HG02884 (cell line): Measurements from ENCODE around the gene VPS36.
"Not testable (repeated sequence)": the region's sequence is repeated elsewhere in the genome, so short reads cannot be mapped to it uniquely, and the experiment has no call there.

Experiments used
- ATAC-seq: cut with Tn5 transposase; IDR thresholded peaks from one replicate; pipeline ENCODE4 v1.9.1; 2021; ENCODE audit warnings: mild to moderate bottlenecking, moderate library complexity; ENCODE audit not compliant: unreplicated experiment

The VPS36 gene

DNA sequence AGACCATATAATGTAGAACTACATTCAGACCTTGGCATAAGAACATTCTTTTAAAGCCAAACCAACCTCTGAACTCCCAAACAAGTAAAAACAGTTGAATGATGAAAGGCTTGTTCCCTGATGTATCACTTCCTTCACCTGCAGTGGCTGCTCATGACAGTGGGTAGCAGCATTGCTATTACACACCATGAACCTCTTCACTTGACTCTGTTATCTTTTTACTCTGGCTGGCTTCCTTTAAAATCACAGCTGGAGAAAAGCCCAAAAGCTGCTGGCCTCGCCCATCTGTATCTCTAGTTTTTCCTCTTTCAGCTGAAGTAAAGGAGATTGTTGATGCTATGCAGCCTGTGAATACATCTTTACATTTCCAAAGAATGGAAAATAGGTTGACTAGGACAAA, 67.1 kb downstream of the VPS36 start:
- no peak for ATAC-seq

DNA sequence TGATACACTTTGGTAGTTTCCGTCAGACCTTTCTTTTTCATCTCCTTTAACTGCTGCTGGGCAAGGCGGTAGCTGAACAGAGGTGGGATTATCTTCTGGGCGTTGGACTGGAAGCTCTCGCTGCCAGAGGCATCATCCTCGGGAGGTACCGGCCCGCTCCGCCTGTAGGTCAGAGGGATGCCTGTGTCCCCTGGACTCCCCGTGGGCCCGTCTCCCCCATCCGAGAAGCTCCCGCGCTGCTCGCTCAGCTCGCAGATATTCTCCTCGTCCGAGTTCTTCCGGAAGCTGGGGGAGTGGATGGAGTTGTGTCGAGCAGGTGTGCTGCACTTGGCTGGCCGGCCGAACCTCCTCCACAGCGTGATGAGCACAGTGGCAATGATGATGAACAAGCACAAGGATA, 72.1 kb downstream of the VPS36 start:
- ATAC-seq, result no peak

DNA sequence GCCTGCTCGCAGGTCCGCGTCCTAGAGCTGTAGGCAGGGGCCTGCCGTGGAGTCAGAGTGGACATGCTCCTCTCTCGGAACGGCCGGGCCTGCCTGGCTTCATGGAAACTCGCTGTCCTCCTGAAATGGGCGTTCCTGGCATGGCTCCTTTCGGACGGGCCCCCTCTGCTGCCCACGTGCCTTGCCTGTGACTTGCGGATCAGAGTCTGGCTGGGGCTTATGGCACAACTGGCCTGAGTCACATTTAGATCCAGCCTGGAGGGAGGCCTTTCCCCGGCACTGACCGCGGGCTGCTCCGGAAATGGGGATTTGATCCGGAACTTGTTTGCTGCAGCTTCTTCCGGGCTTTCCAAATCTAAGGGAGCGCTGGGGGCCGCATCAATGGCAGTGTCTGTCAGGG, 72.5 kb downstream of the VPS36 start:
- no peak for ATAC-seq

DNA sequence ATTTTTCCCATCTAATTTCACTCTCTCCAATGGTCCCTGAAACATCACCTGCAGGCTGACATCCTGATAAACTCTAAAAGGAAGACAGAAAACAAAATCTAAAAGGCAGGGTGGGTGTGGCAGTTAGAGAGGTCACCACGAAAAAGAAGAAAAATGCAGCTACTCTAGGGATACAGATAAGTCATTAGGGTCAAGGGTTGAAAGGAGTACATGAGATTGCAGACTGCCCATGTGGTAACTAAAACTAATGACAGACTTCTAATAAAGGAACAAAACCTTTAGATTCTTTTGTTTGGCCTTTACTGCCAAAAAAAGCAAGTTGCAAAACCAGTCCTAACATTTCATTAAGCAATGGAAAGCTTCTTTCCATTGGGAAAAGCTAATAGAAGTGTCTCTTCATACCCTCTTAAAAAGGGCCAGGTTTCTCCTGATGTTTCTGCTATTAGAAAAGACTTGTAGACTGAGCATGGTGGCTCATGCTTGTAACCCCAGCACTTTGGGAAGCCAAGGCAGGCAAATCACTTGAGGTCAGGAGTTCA, 75.5 kb downstream of the VPS36 start:
- no peak for ATAC-seq

DNA sequence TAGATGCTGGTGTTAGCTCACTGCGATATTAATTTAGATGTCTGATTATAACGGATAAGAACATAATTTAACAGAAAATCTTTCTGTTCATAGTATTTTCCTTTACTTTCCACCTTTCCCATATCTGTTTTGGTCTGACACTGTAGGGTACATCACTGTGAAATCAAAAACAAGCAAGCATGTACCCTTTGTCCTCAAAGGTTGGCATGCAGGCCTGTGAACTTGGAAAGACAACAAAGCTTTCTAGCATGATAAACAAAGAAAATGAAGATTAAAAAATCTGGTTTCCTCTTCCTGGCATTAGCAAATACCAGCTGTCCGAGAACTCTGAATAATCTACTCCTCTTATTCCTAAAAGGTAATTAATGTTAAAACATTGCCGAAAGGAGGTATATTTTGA, 76.0 kb downstream of the VPS36 start:
- ATAC-seq, result no peak

DNA sequence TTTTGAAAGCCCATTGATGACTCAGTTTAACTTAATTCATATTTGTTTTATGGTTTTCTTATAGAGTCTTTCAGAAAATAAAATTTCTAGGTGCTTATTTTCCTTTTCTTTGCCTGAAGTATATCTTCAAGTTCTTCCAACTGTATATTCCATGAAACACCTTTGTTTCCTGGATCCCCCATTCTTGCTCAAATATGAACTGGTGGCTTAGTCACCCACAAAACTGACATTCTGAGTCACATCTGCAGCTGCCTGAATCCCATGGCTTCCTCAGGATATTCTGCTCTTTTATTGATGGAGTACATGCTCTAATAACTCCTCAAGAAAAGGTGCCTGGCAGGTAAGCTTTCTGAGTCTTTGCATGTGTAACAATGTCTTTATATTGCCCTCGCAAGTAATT, 77.2 kb downstream of the VPS36 start:
- ATAC-seq, result not testable (repeated sequence)

DNA sequence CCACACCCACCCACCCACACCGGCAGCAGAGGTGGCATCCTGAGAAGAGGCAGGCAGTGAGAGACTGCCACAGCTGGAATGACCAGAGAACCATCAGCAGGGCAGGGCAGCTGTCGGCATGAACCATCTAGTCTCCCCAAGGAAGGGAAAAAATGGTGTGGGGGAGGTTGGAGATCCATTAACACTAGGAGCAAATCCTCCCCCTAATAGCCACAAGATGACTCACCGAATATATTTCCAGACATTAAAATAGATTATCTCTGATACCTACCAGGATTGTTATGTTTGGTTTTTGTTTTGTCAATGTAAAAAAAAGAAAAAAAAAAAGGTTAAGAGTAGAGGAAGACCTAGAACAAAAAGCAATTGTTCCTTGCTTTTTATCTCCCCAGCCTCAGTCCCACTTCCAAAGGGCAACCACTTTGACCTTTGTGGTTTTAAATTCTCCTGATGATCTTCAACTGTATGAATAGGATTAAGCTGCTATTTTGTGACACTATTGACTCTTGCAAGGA, 78.6 kb downstream of the VPS36 start:
- no peak for ATAC-seq

DNA sequence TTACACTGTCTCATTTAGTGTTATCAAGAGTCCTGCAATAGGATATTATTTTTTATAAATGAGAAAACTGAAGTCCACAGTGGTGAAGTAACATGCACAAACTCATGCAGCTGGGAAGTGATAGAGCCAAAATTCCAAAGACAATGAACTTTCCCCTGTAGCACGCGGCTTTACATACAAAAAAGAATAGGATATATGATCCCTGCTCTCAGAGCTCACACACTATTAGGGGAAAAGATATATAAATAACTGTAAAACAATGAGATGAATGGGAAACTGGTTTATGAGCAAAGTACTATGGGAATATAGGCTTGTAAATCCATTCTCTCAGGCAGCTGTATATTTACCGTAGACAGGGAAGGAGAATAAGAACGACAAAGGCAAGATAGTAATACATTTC, 84.1 kb downstream of the VPS36 start:
- ATAC-seq, result no peak
